ENCODE data around the gene P2RY14. TPM values are rescaled to one million over a fixed set of nuclear protein-coding genes. Genes with fewer than 3 reads are reported as not detected.

Gene P2RY14
- total RNA-seq, 1 experiment from 2014 or later: not detected

DNA sequence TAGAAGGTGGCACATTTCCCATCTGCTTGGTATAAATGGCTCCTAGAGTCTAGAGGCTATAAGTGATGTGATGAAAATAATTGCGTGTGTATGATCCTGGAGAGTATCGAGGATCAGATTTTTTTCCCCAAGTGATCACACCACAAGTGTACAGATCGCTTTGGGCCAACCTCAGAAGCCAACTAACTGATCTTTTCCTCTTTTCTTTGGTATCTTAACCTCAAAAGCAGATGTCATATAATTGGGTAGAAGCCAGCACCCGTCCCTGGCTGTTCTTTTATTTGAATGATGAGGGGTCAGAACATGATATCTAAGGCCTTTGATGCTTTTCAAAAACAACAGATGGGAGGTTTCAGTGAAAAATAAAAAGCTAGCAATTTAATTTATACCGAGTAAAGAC, 3.3 kb downstream of the P2RY14 start:
- Mint-ChIP-seq H3K4me1 (ENCODE audit: low read depth, unreplicated experiment) (no peaks in the 10 kb centered on the region), H3K9me3 (ENCODE audit: unreplicated experiment) (no peaks in the 10 kb centered on the region), H3K27ac (ENCODE audit: unreplicated experiment) (no peak overlapping the region), H3K36me3 (ENCODE audit: insufficient read depth, unreplicated experiment) (no peaks in the 10 kb centered on the region), H3K4me3 (ENCODE audit: unreplicated experiment) (no peak overlapping the region), H3K27me3 (ENCODE audit: insufficient read depth, unreplicated experiment) (no peaks in the 10 kb centered on the region)
- no TSS peak for BruUV-seq (replicated peaks)
- Histone ChIP-seq H3K4me1 (no peaks in the 10 kb centered on the region), H3K4me3 (ENCODE audit: low read depth, low read length) (no peak overlapping the region), H3K9me3 (no peaks in the 10 kb centered on the region), H3K36me3 (ENCODE audit: control insufficient read depth, insufficient read depth, low read length) (no peaks in the 10 kb centered on the region), H3K27me3 (replicated peaks; ENCODE audit: control insufficient read depth, insufficient read depth, low read length) (no peaks in the 10 kb centered on the region)
- ChIA-PET CTCF (no interaction called here), POLR2A (no interaction called here)
- intact Hi-C loops (cut with micrococcal nuclease; ENCODE audit: unreplicated experiment): no loop called here
- TF ChIP-seq, protein P1, sequence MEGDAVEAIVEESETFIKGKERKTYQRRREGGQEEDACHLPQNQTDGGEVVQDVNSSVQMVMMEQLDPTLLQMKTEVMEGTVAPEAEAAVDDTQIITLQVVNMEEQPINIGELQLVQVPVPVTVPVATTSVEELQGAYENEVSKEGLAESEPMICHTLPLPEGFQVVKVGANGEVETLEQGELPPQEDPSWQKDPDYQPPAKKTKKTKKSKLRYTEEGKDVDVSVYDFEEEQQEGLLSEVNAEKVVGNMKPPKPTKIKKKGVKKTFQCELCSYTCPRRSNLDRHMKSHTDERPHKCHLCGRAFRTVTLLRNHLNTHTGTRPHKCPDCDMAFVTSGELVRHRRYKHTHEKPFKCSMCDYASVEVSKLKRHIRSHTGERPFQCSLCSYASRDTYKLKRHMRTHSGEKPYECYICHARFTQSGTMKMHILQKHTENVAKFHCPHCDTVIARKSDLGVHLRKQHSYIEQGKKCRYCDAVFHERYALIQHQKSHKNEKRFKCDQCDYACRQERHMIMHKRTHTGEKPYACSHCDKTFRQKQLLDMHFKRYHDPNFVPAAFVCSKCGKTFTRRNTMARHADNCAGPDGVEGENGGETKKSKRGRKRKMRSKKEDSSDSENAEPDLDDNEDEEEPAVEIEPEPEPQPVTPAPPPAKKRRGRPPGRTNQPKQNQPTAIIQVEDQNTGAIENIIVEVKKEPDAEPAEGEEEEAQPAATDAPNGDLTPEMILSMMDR (IDR thresholded peaks at IDR 0.05; ENCODE audit: insufficient read depth in 1 of 2, low read depth in 1 of 2, low read length in 1 of 2, severe bottlenecking in 1 of 2, unreplicated experiment in 1 of 2): no peak
- DNase-seq: no peak

DNA sequence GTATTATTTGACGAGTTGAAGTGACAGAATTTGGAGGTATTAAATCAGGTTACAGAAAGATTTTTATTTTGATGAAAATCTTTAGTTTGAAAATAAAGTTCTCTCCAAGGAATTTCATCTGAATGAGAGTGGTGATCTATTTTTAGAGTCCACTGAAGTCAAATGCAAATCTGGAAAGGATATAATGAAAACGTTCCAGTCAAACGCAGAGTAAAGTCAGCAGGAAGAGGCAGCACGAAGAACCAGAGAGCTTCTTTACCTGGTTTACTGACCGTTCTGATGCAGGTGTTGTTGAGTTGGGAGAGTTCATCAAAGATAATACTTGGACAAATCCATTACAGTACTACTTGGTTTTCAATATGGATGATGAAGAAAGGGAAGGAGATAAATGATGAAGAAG, 8.7 kb downstream of the P2RY14 start:
- Mint-ChIP-seq H3K36me3 (ENCODE audit: insufficient read depth, unreplicated experiment) (no peaks in the 10 kb centered on the region), H3K4me1 (ENCODE audit: low read depth, unreplicated experiment) (no peaks in the 10 kb centered on the region), H3K27me3 (ENCODE audit: insufficient read depth, unreplicated experiment) (no peaks in the 10 kb centered on the region), H3K4me3 (ENCODE audit: unreplicated experiment) (no peak overlapping the region), H3K9me3 (ENCODE audit: unreplicated experiment) (no peaks in the 10 kb centered on the region), H3K27ac (ENCODE audit: unreplicated experiment) (no peak overlapping the region)
- CTCF ChIA-PET: no interaction called here
- H3K4me1 ChIP-seq: no peaks in the 10 kb centered on the region
- intact Hi-C loops (cut with micrococcal nuclease; ENCODE audit: unreplicated experiment): no loop called here
- TF ChIP-seq, protein P1 (IDR thresholded peaks at IDR 0.05; ENCODE audit: insufficient read depth in 1 of 2, low read depth in 1 of 2, low read length in 1 of 2, severe bottlenecking in 1 of 2, unreplicated experiment in 1 of 2): no peak
- H3K4me3 ChIP-seq (ENCODE audit: low read depth, low read length): no peak overlapping the region
- H3K36me3 ChIP-seq (ENCODE audit: control insufficient read depth, insufficient read depth, low read length): no peaks in the 10 kb centered on the region
- POLR2A ChIA-PET: no interaction called here
- no peaks in the 10 kb centered on the region for H3K9me3 ChIP-seq
- no TSS peak for BruUV-seq (replicated peaks)
- H3K27me3 ChIP-seq (replicated peaks; ENCODE audit: control insufficient read depth, insufficient read depth, low read length): no peaks in the 10 kb centered on the region
- no peak for DNase-seq

DNA sequence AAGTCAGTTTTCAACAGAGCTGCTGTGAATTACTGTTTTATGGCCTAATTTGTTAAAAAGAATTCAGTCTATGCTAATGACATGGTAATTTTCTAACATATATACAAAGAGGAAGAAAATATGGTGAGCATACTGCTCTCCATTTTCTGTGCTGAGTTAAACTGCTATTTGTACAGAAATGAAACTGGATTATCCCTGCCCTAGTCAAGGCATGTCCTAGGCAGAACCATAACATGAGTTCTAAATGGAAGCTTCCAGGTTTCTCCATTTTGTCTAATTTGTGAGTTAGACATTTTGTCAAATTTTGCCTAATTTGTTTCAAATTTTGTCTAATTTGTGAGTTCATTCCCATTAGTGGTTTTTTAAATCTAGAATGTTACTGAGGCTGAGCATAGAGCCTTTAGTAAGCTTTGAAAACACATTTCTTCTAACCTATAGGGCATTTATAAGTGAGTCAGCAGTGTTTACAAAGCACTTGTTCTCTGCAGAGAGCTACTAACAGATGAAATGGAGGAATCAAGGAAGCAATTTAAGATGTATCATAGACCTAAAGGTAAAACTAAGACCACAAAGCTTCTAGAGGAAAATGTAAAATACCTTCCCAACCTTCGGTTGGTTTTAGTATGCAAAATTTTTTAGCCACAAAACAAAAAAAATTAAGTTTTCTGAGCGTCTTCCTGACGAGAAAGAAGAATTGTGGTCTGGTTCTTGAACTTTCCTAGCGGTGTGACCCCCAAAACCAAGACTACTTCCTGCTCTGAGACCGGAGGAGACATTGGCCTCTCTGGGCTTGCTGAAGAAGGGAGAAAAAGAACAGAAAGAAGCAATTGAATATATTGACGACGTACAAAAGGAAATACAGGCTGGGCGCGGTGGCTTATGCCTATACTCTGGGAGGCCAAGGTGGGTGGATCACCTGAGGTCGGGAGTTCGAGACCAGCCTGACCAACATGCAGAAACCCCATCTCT, 9.8 kb downstream of the P2RY14 start:
- intact Hi-C loops (cut with micrococcal nuclease; ENCODE audit: unreplicated experiment): no loop called here
- Histone ChIP-seq H3K27me3 (replicated peaks; ENCODE audit: control insufficient read depth, insufficient read depth, low read length) (no peaks in the 10 kb centered on the region), H3K4me3 (ENCODE audit: low read depth, low read length) (no peak overlapping the region), H3K36me3 (ENCODE audit: control insufficient read depth, insufficient read depth, low read length) (no peaks in the 10 kb centered on the region), H3K4me1 (no peaks in the 10 kb centered on the region), H3K9me3 (no peaks in the 10 kb centered on the region)
- no TSS peak for BruUV-seq (replicated peaks)
- CTCF ChIA-PET: no interaction called here
- no peaks in the 10 kb centered on the region for H3K9me3 Mint-ChIP-seq (ENCODE audit: unreplicated experiment)
- H3K4me1 Mint-ChIP-seq (ENCODE audit: low read depth, unreplicated experiment): no peaks in the 10 kb centered on the region
- no peak for DNase-seq
- no peak overlapping the region for H3K4me3 Mint-ChIP-seq (ENCODE audit: unreplicated experiment)
- no peak overlapping the region for H3K27ac Mint-ChIP-seq (ENCODE audit: unreplicated experiment)
- POLR2A ChIA-PET: no interaction called here
- H3K36me3 Mint-ChIP-seq (ENCODE audit: insufficient read depth, unreplicated experiment): no peaks in the 10 kb centered on the region
- TF ChIP-seq, protein P1 (IDR thresholded peaks at IDR 0.05; ENCODE audit: insufficient read depth in 1 of 2, low read depth in 1 of 2, low read length in 1 of 2, severe bottlenecking in 1 of 2, unreplicated experiment in 1 of 2): no peak
- H3K27me3 Mint-ChIP-seq (ENCODE audit: insufficient read depth, unreplicated experiment): no peaks in the 10 kb centered on the region
